Measurements from ENCODE around the gene DGKZ.
"Not testable (repeated sequence)": the region's sequence is repeated elsewhere in the genome, so short reads cannot be mapped to it uniquely, and the experiment has no call there.

Gene DGKZ

GRCh38 chr11:46367244-46367915 is 20.1 kb downstream of the DGKZ start:
- no peak for DNase-seq

GRCh38 chr11:46367916-46368267 is 20.6 kb downstream of the DGKZ start:
- no peak for DNase-seq

- DNase-seq: no peak
Observed at GRCh38 chr11:46369458-46370152, 22.3 kb downstream of the DGKZ start.

- DNase-seq: no peak
Observed at GRCh38 chr11:46370253-46370652, 23.0 kb downstream of the DGKZ start.

- not testable (repeated sequence) for DNase-seq
Observed at GRCh38 chr11:46371262-46371661, 24.0 kb downstream of the DGKZ start.

GRCh38 chr11:46372086-46372485 is 24.8 kb downstream of the DGKZ start:
- DNase-seq: no peak

- DNase-seq: not testable (repeated sequence)
Observed at GRCh38 chr11:46372501-46372900, 25.2 kb downstream of the DGKZ start.

- no peak for DNase-seq
Observed at GRCh38 chr11:46373787-46374740, 26.8 kb downstream of the DGKZ start.

GRCh38 chr11:46374815-46375214 is 27.6 kb downstream of the DGKZ start:
- DNase-seq: no peak

- no peak for DNase-seq
Observed at GRCh38 chr11:46375392-46376101, 28.3 kb downstream of the DGKZ start.

GRCh38 chr11:46376258-46377050 is 29.2 kb downstream of the DGKZ start:
- DNase-seq: no peak

- DNase-seq: no peak
Observed at GRCh38 chr11:46377290-46377689, 30.0 kb downstream of the DGKZ start.

- DNase-seq: no peak
Observed at GRCh38 chr11:46377831-46378230, 30.6 kb downstream of the DGKZ start.

GRCh38 chr11:46378296-46378695 is 31.0 kb downstream of the DGKZ start:
- DNase-seq: no peak

GRCh38 chr11:46378811-46379481 is 31.7 kb downstream of the DGKZ start:
- DNase-seq: no peak

GRCh38 chr11:46379482-46380293 is 32.4 kb downstream of the DGKZ start:
- not testable (repeated sequence) for DNase-seq

GRCh38 chr11:46380340-46381047 is 33.2 kb downstream of the DGKZ start:
- no peak for DNase-seq

GRCh38 chr11:46381048-46381818 is 34.0 kb downstream of the DGKZ start, which contains the start of gene MDK:
TSS of gene MDK (plus strand) at chr11:46381669. CDS start at chr11:46382058, 389 bp downstream.
- no peak for DNase-seq

All from NCI-H1417 treated with DMSO at 0.1 percent for 48 hours (cell line).